Neural crest cell (in vitro differentiated cells): ENCODE results near the gene CLN3. TPM values are rescaled to one million over a fixed set of nuclear protein-coding genes. Genes with fewer than 3 reads are reported as not detected.
A peak's percentile ranks its signal among the peaks of the same experiment; 100 is the strongest.
"Not testable (repeated sequence)": the region's sequence is repeated elsewhere in the genome, so short reads cannot be mapped to it uniquely, and the experiment has no call there.

Experiments used
- DNase-seq: peaks from one replicate; pipeline ENCODE4 v3.0.0; 2021; ENCODE audit warnings: low read depth, mixed read lengths, low spot score
- H3K27ac Mint-ChIP-seq: one replicate; pipeline ENCODE4 v1.8.0; 2021; ENCODE audit warnings: mild to moderate bottlenecking, mixed read lengths; ENCODE audit not compliant: unreplicated experiment
- H3K27me3 Mint-ChIP-seq: 2 replicates; pipeline ENCODE4 v1.8.0; 2021; ENCODE audit warnings: low read depth, mild to moderate bottlenecking, mixed read lengths
- H3K36me3 Mint-ChIP-seq: 2 replicates; pipeline ENCODE4 v1.8.0; 2021; ENCODE audit warnings: low read depth, mild to moderate bottlenecking, mixed read lengths
- H3K4me1 Mint-ChIP-seq: 2 replicates; pipeline ENCODE4 v1.8.0; 2021; ENCODE audit warnings: mixed read lengths
- H3K4me3 Mint-ChIP-seq: one replicate; pipeline ENCODE4 v1.8.0; 2021; ENCODE audit warnings: mild to moderate bottlenecking, mixed read lengths
- H3K9me3 Mint-ChIP-seq: 2 replicates; pipeline ENCODE4 v1.8.0; 2021; ENCODE audit warnings: mixed read lengths
- total RNA-seq: library from RNA; stranded (reverse); gene quantifications from 2 replicates; pipeline ENCODE4 v1.2.1, GENCODE V29; 2021
- TF ChIP-seq, protein P1 (sequence below): fragments of 200-600 bp; sonication (generic); conservative IDR thresholded peaks from 2 replicates; pipeline ENCODE4 v1.5.0; 2021; ENCODE audit warnings: antibody characterized with exemption, mild to moderate bottlenecking

Gene CLN3
- total RNA-seq, 1 donor from 2014 or later: 34.6 TPM

DNA sequence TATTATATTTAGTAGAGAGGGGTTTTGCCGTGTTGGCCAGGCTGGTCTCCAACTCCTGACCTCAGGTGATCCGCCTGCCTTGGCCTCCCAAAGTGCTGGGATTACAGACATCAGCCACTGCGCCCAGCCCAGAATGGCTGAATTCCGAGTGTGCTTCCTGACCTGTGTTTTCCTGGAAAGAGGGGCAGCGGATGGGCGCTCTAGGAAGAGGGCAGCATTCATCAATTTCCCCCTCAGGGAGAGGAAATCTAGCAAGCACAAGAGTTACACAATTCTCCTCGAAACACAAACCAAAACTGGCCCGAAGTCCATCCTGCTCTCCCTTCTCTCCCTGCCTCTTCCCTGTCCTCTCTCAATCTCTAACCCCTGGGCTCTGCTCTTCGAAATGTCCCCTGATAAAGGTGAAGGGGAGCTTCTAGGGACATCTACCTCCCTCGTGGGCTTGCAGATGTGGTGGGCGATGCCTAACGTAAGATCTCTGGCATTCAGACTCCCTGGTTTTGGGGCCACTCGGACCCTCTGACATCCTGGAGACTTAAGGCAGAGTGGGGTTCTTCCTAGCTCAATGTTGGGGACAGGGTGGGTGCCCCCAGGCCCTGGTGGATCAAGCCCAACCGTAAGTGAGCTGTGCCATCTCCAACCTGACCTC lies 13.7 kb upstream of the CLN3 start:
- H3K4me1 Mint-ChIP-seq: no peaks in the 10 kb centered on the region
- H3K27ac Mint-ChIP-seq: no peak overlapping the region
- no peaks in the 10 kb centered on the region for H3K9me3 Mint-ChIP-seq
- no peak for DNase-seq
- H3K27me3 Mint-ChIP-seq: peaks cover 14% of the 10 kb centered on the region
- no peak overlapping the region for H3K4me3 Mint-ChIP-seq
- TF ChIP-seq, protein P1, sequence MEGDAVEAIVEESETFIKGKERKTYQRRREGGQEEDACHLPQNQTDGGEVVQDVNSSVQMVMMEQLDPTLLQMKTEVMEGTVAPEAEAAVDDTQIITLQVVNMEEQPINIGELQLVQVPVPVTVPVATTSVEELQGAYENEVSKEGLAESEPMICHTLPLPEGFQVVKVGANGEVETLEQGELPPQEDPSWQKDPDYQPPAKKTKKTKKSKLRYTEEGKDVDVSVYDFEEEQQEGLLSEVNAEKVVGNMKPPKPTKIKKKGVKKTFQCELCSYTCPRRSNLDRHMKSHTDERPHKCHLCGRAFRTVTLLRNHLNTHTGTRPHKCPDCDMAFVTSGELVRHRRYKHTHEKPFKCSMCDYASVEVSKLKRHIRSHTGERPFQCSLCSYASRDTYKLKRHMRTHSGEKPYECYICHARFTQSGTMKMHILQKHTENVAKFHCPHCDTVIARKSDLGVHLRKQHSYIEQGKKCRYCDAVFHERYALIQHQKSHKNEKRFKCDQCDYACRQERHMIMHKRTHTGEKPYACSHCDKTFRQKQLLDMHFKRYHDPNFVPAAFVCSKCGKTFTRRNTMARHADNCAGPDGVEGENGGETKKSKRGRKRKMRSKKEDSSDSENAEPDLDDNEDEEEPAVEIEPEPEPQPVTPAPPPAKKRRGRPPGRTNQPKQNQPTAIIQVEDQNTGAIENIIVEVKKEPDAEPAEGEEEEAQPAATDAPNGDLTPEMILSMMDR: no peak
- H3K36me3 Mint-ChIP-seq: no peaks in the 10 kb centered on the region

DNA sequence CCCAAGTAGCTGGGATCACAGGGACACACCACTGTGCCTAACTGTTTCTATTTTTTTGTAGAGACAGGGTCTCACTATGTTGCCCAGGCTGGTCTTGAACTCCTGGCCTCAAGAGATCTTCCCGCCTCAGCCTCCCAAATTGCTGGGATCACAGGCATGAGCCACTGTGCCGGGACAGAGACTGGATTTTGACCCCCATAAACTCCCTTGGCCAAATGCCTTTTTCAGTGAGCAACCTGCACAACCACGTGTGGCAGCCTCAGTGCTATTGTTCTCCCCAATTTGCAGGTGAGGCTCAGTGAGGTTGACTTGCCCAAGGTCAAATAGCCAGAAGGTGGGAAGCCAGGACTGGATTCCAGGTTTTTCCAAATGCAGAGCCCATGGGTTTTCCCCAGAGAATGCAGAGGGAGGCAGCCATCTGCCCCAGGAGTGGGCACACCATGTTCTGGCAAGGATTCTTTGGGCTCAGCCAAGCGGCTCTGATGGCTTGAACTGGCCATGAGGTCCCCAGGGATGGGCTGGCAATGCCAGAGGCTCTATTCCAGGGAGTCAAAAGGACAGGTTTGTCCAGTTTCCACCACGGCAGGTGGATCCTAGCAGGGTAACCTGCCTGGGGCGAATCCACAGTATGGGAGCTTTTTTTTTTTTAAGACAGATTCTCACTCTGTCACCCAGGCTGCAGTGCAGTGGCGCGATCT lies 13.0 kb upstream of the CLN3 start:
- Mint-ChIP-seq H3K36me3 (no peaks in the 10 kb centered on the region), H3K27ac (no peak overlapping the region), H3K4me1 (no peaks in the 10 kb centered on the region), H3K27me3 (peaks cover 14% of the 10 kb centered on the region), H3K9me3 (no peaks in the 10 kb centered on the region), H3K4me3 (no peak overlapping the region)
- no peak for DNase-seq
- TF ChIP-seq, protein P1: no peak

DNA sequence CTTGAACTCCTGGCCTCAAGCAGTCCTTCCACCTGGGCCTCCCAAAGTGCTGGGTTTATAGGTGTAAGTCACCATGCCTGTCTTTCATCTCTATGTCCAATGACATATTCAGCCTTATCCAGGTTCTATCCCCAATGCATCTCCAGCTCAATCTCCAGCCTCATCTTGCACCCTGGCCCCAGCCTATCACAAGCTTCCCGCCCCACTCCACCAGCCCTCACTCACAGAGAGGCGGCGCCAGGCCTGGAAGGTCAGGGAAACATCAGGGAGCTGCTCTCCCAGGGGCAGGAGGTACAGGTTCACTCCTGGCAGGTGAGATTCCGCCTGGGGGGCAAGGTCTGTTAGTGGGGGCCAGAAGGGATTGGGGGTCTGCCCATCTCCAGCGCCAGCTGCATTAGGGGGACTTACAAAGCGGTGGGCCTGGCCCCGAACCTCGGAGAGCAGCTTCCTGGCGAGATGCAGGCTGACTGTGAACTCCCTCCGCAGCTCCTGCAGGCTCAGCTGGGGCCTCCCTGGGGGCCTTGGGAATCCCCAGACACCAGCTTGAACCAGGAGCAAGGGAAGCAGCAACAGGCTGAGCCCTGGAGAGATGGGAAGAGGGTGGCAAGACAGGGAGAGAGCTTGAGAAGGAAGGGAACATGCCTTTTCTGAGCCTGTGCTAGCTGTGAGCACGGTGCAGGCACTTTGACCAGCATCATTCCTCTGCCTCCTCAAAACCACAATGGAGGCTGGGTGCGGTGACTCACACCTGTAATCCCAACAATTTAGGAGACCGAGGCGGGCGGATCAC lies 11.8 kb upstream of the CLN3 start:
- no peaks in the 10 kb centered on the region for H3K4me1 Mint-ChIP-seq
- no peak for DNase-seq
- no peak overlapping the region for H3K27ac Mint-ChIP-seq

DNA sequence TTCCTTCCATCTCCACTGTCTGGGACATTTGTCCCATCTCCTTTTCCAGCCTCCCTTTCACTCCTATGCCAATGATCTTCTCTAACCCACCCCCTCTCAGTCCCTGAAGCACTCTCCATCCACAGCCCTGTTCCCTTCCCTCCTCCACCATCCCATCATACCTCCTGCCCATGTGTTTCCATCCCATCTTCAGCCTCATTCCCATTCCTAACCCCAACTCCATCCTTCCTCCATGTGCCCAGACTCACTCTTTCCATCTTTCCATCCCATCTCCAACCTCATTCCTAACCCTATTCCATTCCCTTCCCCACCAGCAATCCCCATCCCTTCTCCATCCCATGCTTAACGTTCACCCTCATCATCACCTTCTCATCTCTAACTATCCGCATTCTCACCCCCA lies 10.4 kb upstream of the CLN3 start:
- Mint-ChIP-seq H3K4me3 (no peak overlapping the region), H3K36me3 (no peaks in the 10 kb centered on the region), H3K27me3 (peaks cover 14% of the 10 kb centered on the region), H3K27ac (no peak overlapping the region), H3K4me1 (no peaks in the 10 kb centered on the region), H3K9me3 (no peaks in the 10 kb centered on the region)
- no peak for DNase-seq
- TF ChIP-seq, protein P1: no peak

More for the DNA sequence above, 11.8 kb upstream of the CLN3 start:
- TF ChIP-seq, protein P1: no peak
- Mint-ChIP-seq H3K4me3 (no peak overlapping the region), H3K9me3 (no peaks in the 10 kb centered on the region), H3K36me3 (no peaks in the 10 kb centered on the region), H3K27me3 (peaks cover 14% of the 10 kb centered on the region)

DNA sequence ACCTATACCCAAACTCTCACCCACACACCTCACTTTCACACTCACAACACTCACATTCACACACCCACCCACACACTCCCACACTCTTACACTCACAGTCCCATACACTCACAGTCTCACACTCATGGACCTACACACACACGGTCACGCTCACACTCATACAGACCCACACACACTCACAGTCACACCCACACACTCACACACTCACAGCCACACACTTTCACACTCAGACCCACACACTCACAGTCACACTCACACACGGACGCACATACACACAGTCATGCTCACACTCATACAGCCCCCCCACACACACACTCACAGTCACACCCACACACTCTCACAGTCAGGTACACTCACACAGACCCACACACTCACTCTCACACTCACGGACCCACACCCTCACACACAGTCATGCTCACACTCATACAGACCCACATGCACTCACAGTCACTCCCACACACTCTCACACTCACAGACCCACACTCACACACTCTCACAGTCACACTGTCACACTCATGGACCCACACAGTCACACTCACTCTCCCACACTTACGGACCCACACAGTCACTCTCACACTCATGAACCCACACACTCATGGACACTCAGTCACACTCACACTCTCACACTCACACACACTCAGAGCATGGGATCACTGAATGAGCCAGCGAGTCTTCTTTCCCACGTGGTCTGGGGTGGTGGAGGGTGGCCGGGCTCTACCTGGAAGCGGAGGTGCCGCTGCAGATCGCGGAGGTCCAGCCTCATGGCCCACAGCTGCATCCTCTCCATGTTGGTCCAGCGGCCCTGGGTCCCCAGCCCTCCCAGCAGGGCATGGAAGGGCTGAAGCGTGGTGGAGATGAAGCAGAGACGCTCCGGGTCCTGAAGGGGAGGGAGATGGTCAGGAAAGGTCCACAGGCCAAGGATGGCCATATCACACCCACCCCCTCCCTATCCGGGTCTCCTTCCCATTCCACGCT lies 9.7 kb upstream of the CLN3 start:
- no peak for DNase-seq
- Mint-ChIP-seq H3K4me3 (no peak overlapping the region), H3K27me3 (peaks cover 11% of the 10 kb centered on the region), H3K9me3 (no peaks in the 10 kb centered on the region), H3K27ac (no peak overlapping the region), H3K4me1 (no peaks in the 10 kb centered on the region), H3K36me3 (no peaks in the 10 kb centered on the region)
- TF ChIP-seq, protein P1: no peak

DNA sequence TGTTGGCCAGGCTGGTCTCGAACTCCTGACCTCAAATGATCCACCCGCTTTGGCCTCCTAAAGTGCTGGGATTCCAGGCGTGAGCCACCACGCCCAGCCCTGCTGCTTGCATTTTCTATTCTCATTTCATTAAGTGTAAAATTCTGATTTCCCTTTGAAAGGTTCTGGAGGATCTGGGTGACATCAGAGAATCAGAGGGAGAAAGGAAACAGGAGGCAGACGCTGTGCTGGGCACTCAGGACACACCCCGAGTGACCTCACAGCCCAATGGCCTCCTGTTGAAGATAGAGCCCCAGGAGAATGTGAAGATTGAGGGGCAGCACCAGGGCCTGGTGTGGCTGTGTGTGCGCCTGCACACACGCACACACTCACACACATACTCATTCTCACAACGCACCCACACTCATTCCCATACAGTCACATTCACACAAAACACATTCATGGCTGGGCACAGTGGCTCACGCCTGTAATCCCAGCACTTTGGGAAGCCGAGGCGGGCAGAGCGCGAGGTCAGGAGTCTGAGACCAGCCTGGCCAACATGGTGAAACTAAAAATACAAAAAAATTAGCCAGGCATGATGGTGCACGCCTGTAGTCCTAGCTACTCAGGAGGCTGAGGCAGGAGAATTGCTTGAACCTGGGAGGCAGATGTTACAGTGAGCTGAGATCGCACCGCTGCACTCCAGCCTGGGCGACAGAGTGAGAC lies 8.8 kb upstream of the CLN3 start:
- H3K4me1 Mint-ChIP-seq, H3K9me3 Mint-ChIP-seq, DNase-seq, H3K36me3 Mint-ChIP-seq, H3K27me3 Mint-ChIP-seq, H3K4me3 Mint-ChIP-seq: not testable (repeated sequence)
- peak overlapping the region; percentile 50 for H3K27ac Mint-ChIP-seq
